SK-N-MC (cell line): Measurements from ENCODE around the gene SSTR3.

Source experiments
- EZH2 ChIP-seq: fragments of 200-600 bp; sonication (generic); IDR thresholded peaks from one replicate; pipeline ENCODE4 v1.6.1; 2017; ENCODE audit warnings: antibody characterized with exemption
- FOXP2 ChIP-seq: optimal IDR thresholded peaks from 2 replicates; pipeline ENCODE3; 2011; ENCODE audit warnings: mild to moderate bottlenecking, moderate library complexity; ENCODE audit not compliant: insufficient read depth; ENCODE audit errors: extremely low read length, control extremely low read depth
- POLR2AphosphoS5 ChIP-seq: IDR thresholded peaks from 2 replicates; pipeline ENCODE4 v1.6.1; 2012; ENCODE audit warnings: mild to moderate bottlenecking, low read depth, low read length, borderline replicate concordance

GRCh38 chr22:37226087-37226486, 13.8 kb upstream of the SSTR3 start:
- TF ChIP-seq POLR2AphosphoS5 (no peak), EZH2 (no peak), FOXP2 (no peak)
